HL-60 (cell line): ENCODE data around the gene GLDN.

Source experiments
- CTCF ChIP-seq: IDR thresholded peaks from one replicate; pipeline ENCODE4 v1.5.1; 2011; ENCODE audit warnings: low read length, control low read depth, inconsistent platforms; ENCODE audit not compliant: insufficient read depth
- POLR2AphosphoS5 ChIP-seq: IDR thresholded peaks from 2 replicates; pipeline ENCODE4 v1.6.1; 2012; ENCODE audit warnings: low read depth

GRCh38 chr15:51355096-51355495 lies 13.6 kb downstream of the GLDN start:
- TF ChIP-seq CTCF (no peak), POLR2AphosphoS5 (no peak)
